ENCODE measurements around the gene GRIK1.

Gene GRIK1

GRCh38 chr21:29826386-29826785 is 113.4 kb downstream of the GRIK1 start:
- no peak for DNase-seq

- no peak for DNase-seq
Observed at GRCh38 chr21:29825936-29826335, 113.9 kb downstream of the GRIK1 start.

- DNase-seq: no peak
Observed at GRCh38 chr21:29825345-29825744, 114.5 kb downstream of the GRIK1 start.

GRCh38 chr21:29822064-29822463 is 117.7 kb downstream of the GRIK1 start:
- DNase-seq: no peak

- DNase-seq: no peak
Observed at GRCh38 chr21:29821230-29821629, 118.6 kb downstream of the GRIK1 start.

- DNase-seq: no peak
Observed at GRCh38 chr21:29819675-29820326, 120.0 kb downstream of the GRIK1 start.

- no peak for DNase-seq
Observed at GRCh38 chr21:29818383-29818921, 121.3 kb downstream of the GRIK1 start.

GRCh38 chr21:29817450-29817849 is 122.3 kb downstream of the GRIK1 start:
- DNase-seq: no peak

GRCh38 chr21:29812947-29813346 is 126.8 kb downstream of the GRIK1 start:
- DNase-seq: no peak

GRCh38 chr21:29810871-29811270 is 128.9 kb downstream of the GRIK1 start:
- no peak for DNase-seq

- DNase-seq: no peak
Observed at GRCh38 chr21:29808153-29808552, 131.6 kb downstream of the GRIK1 start.

GRCh38 chr21:29805105-29805504 is 134.7 kb downstream of the GRIK1 start:
- DNase-seq: no peak

GRCh38 chr21:29803191-29803590 is 136.6 kb downstream of the GRIK1 start:
- no peak for DNase-seq

GRCh38 chr21:29801122-29801521 is 138.7 kb downstream of the GRIK1 start:
- no peak for DNase-seq

- no peak for DNase-seq
Observed at GRCh38 chr21:29800056-29800455, 139.7 kb downstream of the GRIK1 start.

GRCh38 chr21:29798840-29799239 is 141.0 kb downstream of the GRIK1 start:
- no peak for DNase-seq

GRCh38 chr21:29797155-29797554 is 142.6 kb downstream of the GRIK1 start:
- DNase-seq: no peak

- DNase-seq: no peak
Observed at GRCh38 chr21:29793712-29794111, 146.1 kb downstream of the GRIK1 start.

GRCh38 chr21:29789393-29789792 is 150.4 kb downstream of the GRIK1 start:
- DNase-seq: no peak

- no peak for DNase-seq
Observed at GRCh38 chr21:29788752-29789151, 151.0 kb downstream of the GRIK1 start.

GRCh38 chr21:29787361-29787909 is 152.4 kb downstream of the GRIK1 start:
- no peak for DNase-seq

- DNase-seq: no peak
Observed at GRCh38 chr21:29786496-29787360, 153.1 kb downstream of the GRIK1 start.

- DNase-seq: no peak
Observed at GRCh38 chr21:29777160-29777559, 162.6 kb downstream of the GRIK1 start.

GRCh38 chr21:29775462-29775861 is 164.3 kb downstream of the GRIK1 start:
- DNase-seq: no peak
